Measurements from ENCODE around the gene ZHX3.
"Not testable (repeated sequence)": the region's sequence is repeated elsewhere in the genome, so short reads cannot be mapped to it uniquely, and the experiment has no call there.

ZHX3 gene

DNA sequence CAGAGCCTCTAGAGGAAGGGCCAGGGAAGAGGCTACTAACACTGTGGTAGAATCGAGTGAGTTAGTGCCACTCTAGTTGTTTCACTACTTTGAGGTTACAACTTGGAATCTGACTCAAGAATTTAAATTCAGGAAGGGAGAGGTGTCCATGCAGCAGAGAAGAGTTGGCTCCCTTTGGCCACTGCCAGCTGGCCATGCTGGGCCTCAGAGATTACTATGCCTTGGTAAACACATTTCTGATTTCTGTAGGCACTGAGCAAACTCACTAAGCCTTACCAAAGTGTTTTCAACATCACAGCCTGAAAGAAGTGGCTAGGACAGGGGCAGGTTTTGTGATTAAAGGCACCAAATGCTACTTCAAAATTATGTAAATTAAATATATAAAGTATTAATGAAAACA lies 61.9 kb downstream of the ZHX3 start:
- DNase-seq = no peak

- no peak for DNase-seq
Observed at GRCh38 chr20:41249411-41250281, 67.9 kb downstream of the ZHX3 start.

- no peak for DNase-seq
Observed at GRCh38 chr20:41248368-41249024, 69.0 kb downstream of the ZHX3 start.

- no peak for DNase-seq
Observed at GRCh38 chr20:41247523-41248367, 69.8 kb downstream of the ZHX3 start.

GRCh38 chr20:41245086-41245707 lies 72.3 kb downstream of the ZHX3 start:
- DNase-seq = no peak

DNA sequence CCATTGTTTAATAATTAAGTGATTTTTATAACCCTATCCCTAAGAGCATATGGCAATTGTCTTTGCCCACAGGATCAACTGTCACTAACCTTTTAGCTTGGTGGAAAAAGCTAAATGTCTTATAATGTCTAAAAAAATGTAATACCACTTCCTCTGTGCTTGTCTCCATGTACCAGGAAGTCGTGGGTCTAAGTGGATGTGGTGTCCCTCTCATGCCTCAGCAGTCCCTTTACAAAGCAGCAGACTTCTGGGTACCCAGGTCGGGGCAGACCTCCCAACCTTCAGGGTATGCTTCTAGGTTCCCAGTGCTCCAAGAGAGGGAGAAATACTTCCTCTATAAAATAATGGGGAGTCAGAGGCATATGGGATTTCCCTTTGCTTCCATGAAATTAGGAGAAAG lies 74.7 kb downstream of the ZHX3 start:
- no peak for DNase-seq

- no peak for DNase-seq
Observed at GRCh38 chr20:41242352-41242751, 75.2 kb downstream of the ZHX3 start.

GRCh38 chr20:41237233-41237632 lies 80.3 kb downstream of the ZHX3 start:
- not testable (repeated sequence) for DNase-seq

GRCh38 chr20:41236818-41237217 lies 80.7 kb downstream of the ZHX3 start:
- not testable (repeated sequence) for DNase-seq

GRCh38 chr20:41234546-41234945 lies 83.0 kb downstream of the ZHX3 start:
- no peak for DNase-seq

DNA sequence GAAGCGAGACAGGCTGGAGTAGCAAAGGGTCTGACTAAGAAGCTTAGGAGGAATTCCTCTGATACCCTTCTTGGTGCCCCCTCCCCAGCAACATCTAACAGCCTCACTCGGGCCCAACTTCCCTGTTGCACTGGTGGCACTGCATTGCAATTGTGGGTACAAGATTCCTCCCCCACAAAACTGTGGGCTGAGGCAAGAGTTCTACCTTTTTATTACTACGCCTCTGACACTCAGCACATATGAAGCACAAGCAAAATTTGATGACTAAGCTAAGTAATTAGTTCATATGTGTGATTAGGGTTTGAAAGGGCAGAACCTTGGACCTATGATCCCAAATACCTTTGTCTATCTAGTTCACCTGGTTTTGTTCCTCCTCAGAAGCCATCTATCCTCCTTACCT lies 83.5 kb downstream of the ZHX3 start:
- no peak for DNase-seq

DNA sequence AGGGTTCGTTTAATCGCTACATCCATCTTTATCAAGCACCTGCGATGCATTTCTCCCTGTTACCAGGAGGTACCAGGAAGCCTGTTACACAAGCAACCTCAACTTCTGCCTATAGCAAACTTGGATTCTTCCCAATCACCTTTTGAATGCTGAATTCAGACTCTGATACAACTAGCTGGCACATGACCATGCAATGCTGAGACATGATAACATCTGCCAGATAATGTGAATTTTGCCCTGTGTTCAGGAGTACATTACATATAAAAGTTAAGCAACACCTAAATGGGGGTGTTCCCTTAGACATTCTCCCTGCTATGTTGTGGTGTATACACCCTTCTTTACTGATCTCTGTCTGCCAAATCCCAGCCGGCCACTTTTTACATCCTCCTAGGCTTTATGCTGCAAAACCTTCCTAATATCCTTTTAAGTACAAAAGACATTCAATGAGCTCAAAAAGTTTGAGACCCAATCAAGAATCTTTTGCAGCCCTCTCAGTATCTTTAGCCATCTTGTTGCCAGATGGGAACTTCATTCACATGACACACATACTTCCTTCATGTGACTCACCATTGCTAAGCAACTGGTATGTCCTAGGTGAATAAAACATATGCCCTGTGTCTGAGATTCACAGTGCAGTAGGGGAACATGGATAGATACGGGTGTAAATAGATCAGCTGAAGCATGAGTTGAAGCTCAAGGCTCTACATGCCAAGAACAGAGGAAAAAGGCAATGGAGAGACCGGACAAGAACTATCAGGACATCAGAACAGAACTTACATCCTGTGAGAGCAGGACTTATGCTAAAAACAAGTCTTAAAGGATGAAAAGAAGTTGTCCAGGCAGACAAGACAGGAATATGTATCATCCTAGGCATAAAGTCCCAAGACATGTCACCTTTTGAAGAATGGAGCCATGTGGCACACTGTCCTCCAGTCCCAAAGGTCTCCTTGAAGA lies 84.3 kb downstream of the ZHX3 start:
- DNase-seq = no peak

DNA sequence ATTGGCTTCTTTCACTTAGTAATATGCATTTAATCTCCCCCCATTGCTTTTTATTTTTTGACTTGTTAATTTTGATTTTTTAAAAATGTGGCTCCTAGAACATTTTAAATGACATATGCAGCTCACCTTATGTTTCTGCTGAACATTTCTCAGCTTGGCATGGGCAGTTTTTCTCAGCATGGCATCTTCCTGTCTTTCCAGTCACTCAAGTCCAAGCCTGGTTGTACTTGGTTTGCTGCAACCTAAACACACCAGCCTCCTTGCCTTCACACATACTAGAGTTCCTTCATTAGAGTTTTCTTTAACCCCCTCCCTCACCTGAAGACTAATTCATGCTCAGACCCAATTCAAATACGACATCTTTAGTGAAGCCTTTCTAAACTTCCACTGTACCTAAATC lies 86.4 kb downstream of the ZHX3 start:
- no peak for DNase-seq

GRCh38 chr20:41230136-41230535 lies 87.4 kb downstream of the ZHX3 start:
- no peak for DNase-seq

- no peak for DNase-seq
Observed at GRCh38 chr20:41229259-41229658, 88.3 kb downstream of the ZHX3 start.

DNA sequence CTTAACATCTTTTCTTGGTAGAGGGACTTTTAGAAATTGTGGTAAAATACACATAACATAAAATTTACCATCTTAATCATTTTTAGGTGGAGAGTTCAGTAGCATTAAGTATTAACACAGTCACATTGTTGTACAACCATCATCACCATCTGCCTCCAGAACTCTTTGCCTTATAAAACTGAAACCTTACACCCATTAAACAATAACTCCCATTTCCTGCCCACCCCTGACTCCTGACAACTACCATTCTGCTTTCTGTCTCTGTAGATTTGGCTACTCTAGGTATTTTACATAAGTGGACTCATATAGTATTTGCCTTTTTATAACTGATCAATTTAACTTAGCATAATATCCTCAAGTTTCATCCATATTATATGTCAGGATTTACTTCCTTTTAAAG lies 88.7 kb downstream of the ZHX3 start:
- no peak for DNase-seq

- no peak for DNase-seq
Observed at GRCh38 chr20:41226426-41226825, 91.1 kb downstream of the ZHX3 start.

- DNase-seq = no peak
Observed at GRCh38 chr20:41225091-41225490, 92.4 kb downstream of the ZHX3 start.

DNA sequence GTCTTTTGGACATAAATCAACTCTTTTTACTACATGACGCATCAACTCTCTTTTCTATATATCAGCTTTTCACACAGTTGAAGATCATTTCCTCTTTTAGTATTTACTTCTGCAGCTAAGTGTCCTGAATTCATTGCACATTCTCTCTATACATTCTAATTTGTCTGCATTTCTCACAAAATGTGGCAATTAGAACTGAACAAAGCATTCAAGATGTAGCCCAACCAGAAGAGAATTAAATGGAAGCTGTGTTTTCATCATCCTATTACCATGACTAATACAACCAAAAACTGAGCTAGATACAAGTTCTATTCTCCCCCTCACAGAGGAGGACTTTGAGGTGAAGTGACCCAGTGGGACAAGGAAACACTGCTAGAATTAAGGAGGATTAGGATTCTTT lies 93.2 kb downstream of the ZHX3 start:
- no peak for DNase-seq

DNA sequence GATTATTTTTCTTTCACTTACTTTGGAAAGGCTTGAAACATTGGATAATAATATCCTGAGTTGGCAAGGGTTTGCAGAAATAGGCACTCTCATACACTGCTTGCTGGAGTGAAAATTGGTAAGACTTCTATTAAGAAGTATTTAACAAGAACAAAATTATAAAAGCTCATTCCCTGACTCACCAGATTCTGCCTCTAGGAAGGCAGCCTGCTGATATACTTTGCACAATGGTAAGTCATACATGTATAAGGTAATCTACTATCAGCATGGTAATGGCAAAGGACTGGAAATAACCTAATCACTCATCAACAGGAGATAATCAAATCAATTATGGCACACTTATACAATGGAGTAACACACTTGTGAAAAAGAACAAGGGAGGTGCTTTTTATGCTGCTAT lies 94.4 kb downstream of the ZHX3 start:
- no peak for DNase-seq

- DNase-seq = no peak
Observed at GRCh38 chr20:41222703-41223102, 94.8 kb downstream of the ZHX3 start.

- no peak for DNase-seq
Observed at GRCh38 chr20:41222296-41222695, 95.2 kb downstream of the ZHX3 start.

All from activated naive CD4-positive, alpha-beta T cell treated with Interleukin-2 at 50 U/mL for 16 hours (primary cell).